T-helper 17 cell (primary cell): Measurements from ENCODE around the gene RASGRP2. TPM values are rescaled to one million over a fixed set of nuclear protein-coding genes. Genes with fewer than 3 reads are reported as not detected.
A peak's percentile ranks its signal among the peaks of the same experiment; 100 is the strongest.

ENCODE experiments used
- ATAC-seq: fragments of 150-1000 bp; cut with Tn5 transposase; 2 replicates; pipeline ENCODE4 v1.10.0; 2021; ENCODE audit warnings: mild to moderate bottlenecking, moderate library complexity
- DNase-seq, 3 donors: peaks; one replicate each; pipeline versions ENCODE4 v3.0.0 to v3.0.0-alpha.2; 2020 to 2021
- H3K9me3 ChIP-seq: one replicate; pipeline ENCODE4 v1.7.0; 2013; ENCODE audit warnings: low read length, mild to moderate bottlenecking; ENCODE audit not compliant: control insufficient read depth, poor library complexity, severe bottlenecking
- H3K27ac Mint-ChIP-seq: one replicate; pipeline ENCODE4 v1.8.0; 2022; ENCODE audit warnings: mild to moderate bottlenecking, moderate library complexity, mixed read lengths
- H3K27me3 Mint-ChIP-seq: one replicate; pipeline ENCODE4 v1.8.0; 2022; ENCODE audit warnings: mixed read lengths
- H3K36me3 Mint-ChIP-seq: one replicate; pipeline ENCODE4 v1.8.0; 2022; ENCODE audit warnings: low read depth, mixed read lengths
- H3K4me1 Mint-ChIP-seq: one replicate; pipeline ENCODE4 v1.8.0; 2022; ENCODE audit warnings: mild to moderate bottlenecking, mixed read lengths
- H3K4me3 Mint-ChIP-seq: one replicate; pipeline ENCODE4 v1.8.0; 2022; ENCODE audit warnings: mild to moderate bottlenecking, moderate library complexity, mixed read lengths
- total RNA-seq, 4 donors: library from RNA in 2 of 4; stranded (reverse) in 2 of 4; gene quantifications; one replicate each; pipeline ENCODE4 v1.2.3 and lab custom pipeline; 2022 to 2026

The RASGRP2 gene
- total RNA-seq, 2 donors from 2014 or later = 464 to 502 TPM

- ATAC-seq = no peak
- DNase-seq = no peak
- Mint-ChIP-seq H3K4me3 (peak overlapping the region; percentile 47), H3K36me3 (peaks cover 4% of the 10 kb centered on the region), H3K27ac (no peak overlapping the region), H3K27me3 (peaks cover 59% of the 10 kb centered on the region), H3K4me1 (peaks cover 15% of the 10 kb centered on the region)
- H3K9me3 ChIP-seq = no peaks in the 10 kb centered on the region
Measured at GRCh38 chr11:64720167-64720566, 23.8 kb downstream of the RASGRP2 start.

- Mint-ChIP-seq H3K4me3 (no peak overlapping the region), H3K36me3 (peaks cover 4% of the 10 kb centered on the region), H3K27me3 (peaks cover 66% of the 10 kb centered on the region), H3K4me1 (peaks cover 14% of the 10 kb centered on the region), H3K27ac (no peak overlapping the region)
- no peak for DNase-seq
- ATAC-seq = no peak
- H3K9me3 ChIP-seq = no peaks in the 10 kb centered on the region
Measured at GRCh38 chr11:64719406-64719805, 24.5 kb downstream of the RASGRP2 start.

GRCh38 chr11:64718780-64719124, 25.2 kb downstream of the RASGRP2 start:
- H3K36me3 Mint-ChIP-seq = peaks cover 4% of the 10 kb centered on the region
- H3K4me3 Mint-ChIP-seq = no peak overlapping the region
- H3K9me3 ChIP-seq = no peaks in the 10 kb centered on the region
- peaks cover 14% of the 10 kb centered on the region for H3K4me1 Mint-ChIP-seq
- no peak overlapping the region for H3K27ac Mint-ChIP-seq
- H3K27me3 Mint-ChIP-seq = peaks cover 73% of the 10 kb centered on the region
- DNase-seq (no peak), ATAC-seq (no peak)

- H3K27me3 Mint-ChIP-seq = peaks cover 73% of the 10 kb centered on the region
- no peak overlapping the region for H3K4me3 Mint-ChIP-seq
- H3K27ac Mint-ChIP-seq = no peak overlapping the region
- no peak for ATAC-seq
- H3K36me3 Mint-ChIP-seq = peaks cover 4% of the 10 kb centered on the region
- peaks cover 12% of the 10 kb centered on the region for H3K4me1 Mint-ChIP-seq
- H3K9me3 ChIP-seq = no peaks in the 10 kb centered on the region
- no peak for DNase-seq
Measured at GRCh38 chr11:64718084-64718779, 25.7 kb downstream of the RASGRP2 start.

- Mint-ChIP-seq H3K4me1 (peaks cover 10% of the 10 kb centered on the region), H3K36me3 (peaks cover 2% of the 10 kb centered on the region), H3K27ac (no peak overlapping the region), H3K27me3 (peaks cover 74% of the 10 kb centered on the region), H3K4me3 (no peak overlapping the region)
- ATAC-seq (no peak), DNase-seq (no peak)
- H3K9me3 ChIP-seq = no peaks in the 10 kb centered on the region
Measured at GRCh38 chr11:64717268-64717578, 26.7 kb downstream of the RASGRP2 start.

GRCh38 chr11:64716473-64717267, 27.3 kb downstream of the RASGRP2 start:
- Mint-ChIP-seq H3K27ac (no peak overlapping the region), H3K4me1 (peaks cover 15% of the 10 kb centered on the region), H3K4me3 (no peak overlapping the region), H3K36me3 (peaks cover 8% of the 10 kb centered on the region), H3K27me3 (peaks cover 74% of the 10 kb centered on the region)
- DNase-seq = no peak
- no peaks in the 10 kb centered on the region for H3K9me3 ChIP-seq
- ATAC-seq = no peak

- no peak for ATAC-seq
- H3K27ac Mint-ChIP-seq = no peak overlapping the region
- peaks cover 76% of the 10 kb centered on the region for H3K27me3 Mint-ChIP-seq
- H3K9me3 ChIP-seq = no peaks in the 10 kb centered on the region
- H3K36me3 Mint-ChIP-seq = peaks cover 10% of the 10 kb centered on the region
- H3K4me1 Mint-ChIP-seq = peaks cover 18% of the 10 kb centered on the region
- no peak for DNase-seq
- H3K4me3 Mint-ChIP-seq = no peak overlapping the region
Measured at GRCh38 chr11:64715756-64716472, 28.0 kb downstream of the RASGRP2 start.

GRCh38 chr11:64715110-64715509, 28.8 kb downstream of the RASGRP2 start:
- H3K4me1 Mint-ChIP-seq = peaks cover 20% of the 10 kb centered on the region
- peaks cover 12% of the 10 kb centered on the region for H3K36me3 Mint-ChIP-seq
- H3K4me3 Mint-ChIP-seq = no peak overlapping the region
- DNase-seq (no peak), ATAC-seq (no peak)
- H3K27me3 Mint-ChIP-seq = peaks cover 76% of the 10 kb centered on the region
- no peaks in the 10 kb centered on the region for H3K9me3 ChIP-seq
- H3K27ac Mint-ChIP-seq = no peak overlapping the region

GRCh38 chr11:64714666-64715065, 29.3 kb downstream of the RASGRP2 start:
- peaks cover 21% of the 10 kb centered on the region for H3K4me1 Mint-ChIP-seq
- no peak overlapping the region for H3K4me3 Mint-ChIP-seq
- DNase-seq (no peak), ATAC-seq (no peak)
- H3K27ac Mint-ChIP-seq = peak overlapping the region; percentile 11
- H3K27me3 Mint-ChIP-seq = peaks cover 77% of the 10 kb centered on the region
- H3K36me3 Mint-ChIP-seq = peaks cover 13% of the 10 kb centered on the region
- H3K9me3 ChIP-seq = no peaks in the 10 kb centered on the region

GRCh38 chr11:64713781-64714363, 30.1 kb downstream of the RASGRP2 start:
- Mint-ChIP-seq H3K4me3 (peak overlapping the region; percentile 77), H3K27me3 (peaks cover 84% of the 10 kb centered on the region)

GRCh38 chr11:64713016-64713707, 30.8 kb downstream of the RASGRP2 start:
- Mint-ChIP-seq H3K4me1 (peaks cover 21% of the 10 kb centered on the region), H3K36me3 (peaks cover 15% of the 10 kb centered on the region), H3K27me3 (peaks cover 85% of the 10 kb centered on the region), H3K27ac (no peak overlapping the region), H3K4me3 (no peak overlapping the region)
- DNase-seq = no peak
- H3K9me3 ChIP-seq = no peaks in the 10 kb centered on the region
- ATAC-seq = peak; percentile 51

More at GRCh38 chr11:64713781-64714363, 30.1 kb downstream of the RASGRP2 start:
- peaks cover 21% of the 10 kb centered on the region for H3K4me1 Mint-ChIP-seq
- H3K36me3 Mint-ChIP-seq = peaks cover 13% of the 10 kb centered on the region
- H3K27ac Mint-ChIP-seq = no peak overlapping the region
- DNase-seq (no peak), ATAC-seq (no peak)
- no peaks in the 10 kb centered on the region for H3K9me3 ChIP-seq

- DNase-seq = no peak
- H3K27ac Mint-ChIP-seq = no peak overlapping the region
Measured at GRCh38 chr11:64712430-64713015, 31.4 kb downstream of the RASGRP2 start.

More at GRCh38 chr11:64712430-64713015, 31.4 kb downstream of the RASGRP2 start:
- Mint-ChIP-seq H3K27me3 (peaks cover 85% of the 10 kb centered on the region), H3K36me3 (peaks cover 17% of the 10 kb centered on the region), H3K4me3 (peak overlapping the region; percentile 70), H3K4me1 (peaks cover 21% of the 10 kb centered on the region)
- no peaks in the 10 kb centered on the region for H3K9me3 ChIP-seq
- ATAC-seq = peak; percentile 43
